Osteocyte (in vitro differentiated cells): Measurements from ENCODE around the gene GRAMD1B. TPM values are rescaled to one million over a fixed set of nuclear protein-coding genes. Genes with fewer than 3 reads are reported as not detected.

Source experiments
- DNase-seq: peaks from one replicate; pipeline ENCODE4 v3.0.0; 2021; ENCODE audit warnings: mixed read lengths; ENCODE audit not compliant: unreplicated experiment; ENCODE audit errors: extremely low spot score
- H3K27ac Mint-ChIP-seq: one replicate; pipeline ENCODE4 v1.8.0; 2021; ENCODE audit warnings: mild to moderate bottlenecking, mixed read lengths; ENCODE audit not compliant: unreplicated experiment
- H3K27me3 Mint-ChIP-seq: one replicate; pipeline ENCODE4 v1.8.0; 2021; ENCODE audit warnings: mixed read lengths; ENCODE audit not compliant: unreplicated experiment
- H3K36me3 Mint-ChIP-seq: one replicate; pipeline ENCODE4 v1.8.0; 2021; ENCODE audit warnings: mixed read lengths; ENCODE audit not compliant: unreplicated experiment
- H3K4me1 Mint-ChIP-seq: one replicate; pipeline ENCODE4 v1.8.0; 2021; ENCODE audit warnings: mixed read lengths; ENCODE audit not compliant: unreplicated experiment
- H3K4me3 Mint-ChIP-seq: one replicate; pipeline ENCODE4 v1.8.0; 2021; ENCODE audit warnings: mild to moderate bottlenecking, moderate library complexity, mixed read lengths; ENCODE audit not compliant: unreplicated experiment
- H3K9me3 Mint-ChIP-seq: one replicate; pipeline ENCODE4 v1.8.0; 2021; ENCODE audit warnings: mixed read lengths; ENCODE audit not compliant: unreplicated experiment
- total RNA-seq: library from RNA; stranded (reverse); gene quantifications from 2 replicates; pipeline ENCODE4 v1.2.1, GENCODE V29; 2021
- TF ChIP-seq, protein P1 (sequence below): fragments of 200-600 bp; sonication (generic); IDR thresholded peaks from 2 replicates; pipeline ENCODE4 v1.5.0; 2021; ENCODE audit warnings: antibody characterized with exemption, mild to moderate bottlenecking, moderate library complexity

Gene GRAMD1B
- total RNA-seq, 1 donor from 2014 or later = 1.9 TPM

DNA sequence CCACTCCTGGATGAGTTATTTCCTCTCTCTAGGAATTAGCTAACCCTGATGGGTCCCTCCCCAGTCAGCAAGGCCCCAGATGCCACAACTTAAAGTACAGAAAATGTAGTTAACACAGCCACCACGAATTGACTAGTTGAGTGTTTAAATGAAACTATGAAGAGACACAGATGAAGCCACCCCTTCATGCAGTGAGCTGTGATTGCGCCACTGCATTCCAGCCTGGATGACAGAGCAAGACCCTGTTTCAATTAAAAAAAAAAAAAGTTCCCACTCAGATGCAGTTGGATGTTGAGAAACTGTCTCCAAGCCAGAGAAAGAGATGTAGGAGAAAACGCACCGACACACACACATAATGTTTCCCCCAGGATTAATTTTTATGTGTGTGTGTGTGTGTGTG is 171.1 kb downstream of the GRAMD1B start:
- Mint-ChIP-seq H3K27ac (no peak overlapping the region), H3K4me1 (no peaks in the 10 kb centered on the region), H3K36me3 (no peaks in the 10 kb centered on the region), H3K4me3 (no peak overlapping the region), H3K9me3 (no peaks in the 10 kb centered on the region), H3K27me3 (no peaks in the 10 kb centered on the region)
- no peak for DNase-seq
- TF ChIP-seq, protein P1, sequence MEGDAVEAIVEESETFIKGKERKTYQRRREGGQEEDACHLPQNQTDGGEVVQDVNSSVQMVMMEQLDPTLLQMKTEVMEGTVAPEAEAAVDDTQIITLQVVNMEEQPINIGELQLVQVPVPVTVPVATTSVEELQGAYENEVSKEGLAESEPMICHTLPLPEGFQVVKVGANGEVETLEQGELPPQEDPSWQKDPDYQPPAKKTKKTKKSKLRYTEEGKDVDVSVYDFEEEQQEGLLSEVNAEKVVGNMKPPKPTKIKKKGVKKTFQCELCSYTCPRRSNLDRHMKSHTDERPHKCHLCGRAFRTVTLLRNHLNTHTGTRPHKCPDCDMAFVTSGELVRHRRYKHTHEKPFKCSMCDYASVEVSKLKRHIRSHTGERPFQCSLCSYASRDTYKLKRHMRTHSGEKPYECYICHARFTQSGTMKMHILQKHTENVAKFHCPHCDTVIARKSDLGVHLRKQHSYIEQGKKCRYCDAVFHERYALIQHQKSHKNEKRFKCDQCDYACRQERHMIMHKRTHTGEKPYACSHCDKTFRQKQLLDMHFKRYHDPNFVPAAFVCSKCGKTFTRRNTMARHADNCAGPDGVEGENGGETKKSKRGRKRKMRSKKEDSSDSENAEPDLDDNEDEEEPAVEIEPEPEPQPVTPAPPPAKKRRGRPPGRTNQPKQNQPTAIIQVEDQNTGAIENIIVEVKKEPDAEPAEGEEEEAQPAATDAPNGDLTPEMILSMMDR = no peak

DNA sequence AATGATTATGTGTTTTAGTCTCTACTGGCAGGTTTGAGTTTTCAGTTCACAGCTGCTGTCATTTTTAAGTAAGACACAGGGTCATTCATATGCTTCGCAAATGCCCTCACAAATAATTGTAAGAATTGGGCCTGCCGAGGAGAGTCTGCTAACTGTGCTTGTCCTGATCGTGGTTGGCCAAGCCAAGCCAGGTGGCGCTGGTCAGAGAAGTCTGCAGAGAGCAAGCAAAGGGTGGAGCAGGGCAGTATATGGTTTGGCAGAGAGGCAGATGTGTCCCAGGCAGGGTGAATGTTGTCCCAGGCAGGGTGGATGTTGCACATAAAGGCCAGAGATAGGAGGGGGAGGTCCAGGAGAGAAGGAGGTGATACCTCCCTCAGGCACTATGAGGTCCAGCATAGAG is 171.7 kb downstream of the GRAMD1B start:
- Mint-ChIP-seq H3K4me1 (no peaks in the 10 kb centered on the region), H3K36me3 (no peaks in the 10 kb centered on the region), H3K4me3 (no peak overlapping the region), H3K27me3 (no peaks in the 10 kb centered on the region), H3K9me3 (no peaks in the 10 kb centered on the region), H3K27ac (no peak overlapping the region)
- TF ChIP-seq, protein P1 = no peak
- no peak for DNase-seq

DNA sequence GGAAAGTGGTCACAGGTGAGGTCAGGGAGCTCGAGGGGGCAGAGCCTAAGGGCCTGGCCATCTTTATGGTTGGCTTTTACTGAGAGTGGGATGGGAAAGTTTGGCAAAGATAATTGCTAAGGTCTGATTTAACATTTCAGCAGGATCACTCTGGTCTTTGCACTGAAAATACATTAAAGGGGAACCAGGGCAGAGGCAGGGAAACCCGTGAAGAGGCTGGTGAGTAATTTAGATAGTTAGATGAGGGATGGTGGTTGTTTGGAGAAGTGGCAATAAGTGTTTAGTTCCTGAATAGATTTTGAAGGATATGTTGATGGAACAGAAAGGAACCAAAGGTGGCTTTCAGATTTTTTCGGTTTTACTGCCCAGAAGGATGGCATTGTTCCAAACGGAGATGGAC is 173.6 kb downstream of the GRAMD1B start:
- TF ChIP-seq, protein P1 = no peak
- Mint-ChIP-seq H3K4me1 (no peaks in the 10 kb centered on the region), H3K9me3 (no peaks in the 10 kb centered on the region), H3K27ac (no peak overlapping the region), H3K27me3 (no peaks in the 10 kb centered on the region), H3K4me3 (no peak overlapping the region), H3K36me3 (no peaks in the 10 kb centered on the region)
- DNase-seq = no peak

DNA sequence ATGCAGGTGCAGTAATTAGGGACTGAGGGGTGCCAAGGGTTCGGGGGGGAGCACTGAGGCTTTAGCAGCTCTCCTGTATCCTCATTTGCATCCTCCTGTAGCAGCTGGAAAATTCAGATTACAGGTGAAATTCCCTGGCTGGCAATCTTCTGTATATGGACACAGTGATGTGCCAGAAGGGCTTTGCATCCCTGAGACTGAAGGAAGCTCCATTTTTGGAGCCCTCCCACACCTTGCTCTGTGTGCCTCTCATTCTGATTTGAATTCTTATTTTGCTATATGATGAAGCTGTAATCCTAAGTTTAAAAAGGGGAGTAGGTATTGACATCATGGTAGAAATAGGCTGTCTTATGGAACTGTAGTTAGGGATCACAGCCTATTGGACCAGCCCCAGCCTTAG is 177.7 kb downstream of the GRAMD1B start:
- H3K36me3 Mint-ChIP-seq = no peaks in the 10 kb centered on the region

DNA sequence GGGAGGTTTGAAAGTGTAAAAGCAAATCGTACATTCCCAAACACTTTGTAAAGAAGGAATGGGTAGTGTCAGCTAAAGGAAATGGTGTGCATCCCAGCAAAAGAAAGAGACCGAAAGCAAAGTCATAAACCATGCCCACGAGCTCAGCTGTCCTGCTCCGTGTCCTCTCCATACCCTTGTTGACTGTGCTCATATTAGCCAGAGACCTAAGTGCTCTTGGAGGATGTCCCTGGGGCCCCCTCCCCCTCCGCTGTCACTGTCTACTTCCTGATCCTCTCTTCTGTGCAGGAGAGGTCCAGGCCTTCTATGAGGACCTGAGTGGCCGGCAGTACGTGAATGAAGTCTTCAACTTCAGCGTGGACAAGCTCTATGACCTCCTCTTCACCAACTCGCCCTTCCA is 178.3 kb downstream of the GRAMD1B start:
- Mint-ChIP-seq H3K27me3 (no peaks in the 10 kb centered on the region), H3K9me3 (no peaks in the 10 kb centered on the region), H3K4me3 (no peak overlapping the region), H3K27ac (no peak overlapping the region), H3K4me1 (no peaks in the 10 kb centered on the region), H3K36me3 (no peaks in the 10 kb centered on the region)
- TF ChIP-seq, protein P1 = no peak
- DNase-seq = no peak

More for the DNA sequence above, 177.7 kb downstream of the GRAMD1B start:
- no peak for DNase-seq
- Mint-ChIP-seq H3K4me1 (no peaks in the 10 kb centered on the region), H3K27me3 (no peaks in the 10 kb centered on the region), H3K4me3 (no peak overlapping the region), H3K9me3 (no peaks in the 10 kb centered on the region), H3K27ac (no peak overlapping the region)
- TF ChIP-seq, protein P1 = no peak
